Fibroblast of the aortic adventitia (primary cell): ENCODE measurements around the gene NUP205. TPM values are rescaled to one million over a fixed set of nuclear protein-coding genes. Genes with fewer than 3 reads are reported as not detected.

Source experiments
- DNase-seq: peaks from one replicate; pipeline ENCODE4 v3.0.0-alpha.2; 2010; ENCODE audit warnings: low read depth
- H3K4me3 ChIP-seq: 2 replicates; pipeline ENCODE4 v1.5.1; 2011; ENCODE audit warnings: low read depth, mild to moderate bottlenecking, control low read depth, low read length, moderate library complexity
- total RNA-seq: library from RNA; depleted of rRNA; stranded (reverse); fragments of >200 nt; gene quantifications from 2 replicates; pipeline ENCODE4 v1.2.3, GENCODE V29; 2012; ENCODE audit warnings: low replicate concordance
- TF ChIP-seq, protein P1 (sequence below): IDR thresholded peaks from 2 replicates; pipeline ENCODE4 v1.5.1; 2011; ENCODE audit warnings: mild to moderate bottlenecking, low read length, control low read depth, inconsistent platforms; ENCODE audit not compliant: insufficient read depth

Gene NUP205
- total RNA-seq, 1 donor, result 78.4 TPM

DNA sequence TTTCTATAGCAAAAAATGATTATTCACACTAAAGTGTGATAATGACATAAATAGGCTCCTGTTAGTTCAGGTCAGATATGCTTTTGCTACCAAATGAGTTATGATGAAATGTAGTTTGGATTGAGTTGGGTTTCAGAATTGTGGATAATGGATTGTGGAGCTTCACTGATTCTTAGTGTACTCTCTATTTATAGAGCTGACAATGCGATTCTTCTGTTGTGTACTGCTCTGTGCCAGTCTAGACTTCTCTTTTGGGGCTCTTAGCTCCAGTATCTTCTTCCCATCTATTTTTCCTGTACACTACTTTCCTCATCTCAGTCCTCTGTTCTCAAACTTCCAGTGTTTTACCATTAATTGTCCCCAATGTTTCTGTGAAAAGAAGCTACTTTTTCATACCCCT is 112.1 kb downstream of the NUP205 start:
- no peak overlapping the region for H3K4me3 ChIP-seq
- TF ChIP-seq, protein P1, sequence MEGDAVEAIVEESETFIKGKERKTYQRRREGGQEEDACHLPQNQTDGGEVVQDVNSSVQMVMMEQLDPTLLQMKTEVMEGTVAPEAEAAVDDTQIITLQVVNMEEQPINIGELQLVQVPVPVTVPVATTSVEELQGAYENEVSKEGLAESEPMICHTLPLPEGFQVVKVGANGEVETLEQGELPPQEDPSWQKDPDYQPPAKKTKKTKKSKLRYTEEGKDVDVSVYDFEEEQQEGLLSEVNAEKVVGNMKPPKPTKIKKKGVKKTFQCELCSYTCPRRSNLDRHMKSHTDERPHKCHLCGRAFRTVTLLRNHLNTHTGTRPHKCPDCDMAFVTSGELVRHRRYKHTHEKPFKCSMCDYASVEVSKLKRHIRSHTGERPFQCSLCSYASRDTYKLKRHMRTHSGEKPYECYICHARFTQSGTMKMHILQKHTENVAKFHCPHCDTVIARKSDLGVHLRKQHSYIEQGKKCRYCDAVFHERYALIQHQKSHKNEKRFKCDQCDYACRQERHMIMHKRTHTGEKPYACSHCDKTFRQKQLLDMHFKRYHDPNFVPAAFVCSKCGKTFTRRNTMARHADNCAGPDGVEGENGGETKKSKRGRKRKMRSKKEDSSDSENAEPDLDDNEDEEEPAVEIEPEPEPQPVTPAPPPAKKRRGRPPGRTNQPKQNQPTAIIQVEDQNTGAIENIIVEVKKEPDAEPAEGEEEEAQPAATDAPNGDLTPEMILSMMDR, result no peak
- no peak for DNase-seq

DNA sequence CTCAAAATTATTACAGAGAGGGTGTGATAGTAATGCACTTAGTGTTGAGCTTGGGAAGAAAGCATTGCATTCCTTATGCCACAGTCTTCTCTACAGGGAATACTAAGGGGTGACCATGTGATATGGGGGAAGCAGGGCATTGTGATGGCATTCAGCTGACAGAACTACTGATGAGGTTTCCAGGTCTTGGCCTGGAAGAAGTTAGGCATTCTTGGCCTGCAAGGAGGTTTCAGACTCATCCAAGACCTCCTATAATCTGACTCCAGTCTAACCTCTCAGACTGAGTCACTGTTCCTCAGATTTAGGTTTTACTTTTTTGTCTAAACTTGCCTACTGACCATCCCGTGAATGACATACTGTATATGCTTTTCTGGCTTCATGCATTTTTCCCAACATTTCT is 112.5 kb downstream of the NUP205 start:
- DNase-seq, result peak; percentile 84
- no peak overlapping the region for H3K4me3 ChIP-seq
- TF ChIP-seq, protein P1, result no peak

DNA sequence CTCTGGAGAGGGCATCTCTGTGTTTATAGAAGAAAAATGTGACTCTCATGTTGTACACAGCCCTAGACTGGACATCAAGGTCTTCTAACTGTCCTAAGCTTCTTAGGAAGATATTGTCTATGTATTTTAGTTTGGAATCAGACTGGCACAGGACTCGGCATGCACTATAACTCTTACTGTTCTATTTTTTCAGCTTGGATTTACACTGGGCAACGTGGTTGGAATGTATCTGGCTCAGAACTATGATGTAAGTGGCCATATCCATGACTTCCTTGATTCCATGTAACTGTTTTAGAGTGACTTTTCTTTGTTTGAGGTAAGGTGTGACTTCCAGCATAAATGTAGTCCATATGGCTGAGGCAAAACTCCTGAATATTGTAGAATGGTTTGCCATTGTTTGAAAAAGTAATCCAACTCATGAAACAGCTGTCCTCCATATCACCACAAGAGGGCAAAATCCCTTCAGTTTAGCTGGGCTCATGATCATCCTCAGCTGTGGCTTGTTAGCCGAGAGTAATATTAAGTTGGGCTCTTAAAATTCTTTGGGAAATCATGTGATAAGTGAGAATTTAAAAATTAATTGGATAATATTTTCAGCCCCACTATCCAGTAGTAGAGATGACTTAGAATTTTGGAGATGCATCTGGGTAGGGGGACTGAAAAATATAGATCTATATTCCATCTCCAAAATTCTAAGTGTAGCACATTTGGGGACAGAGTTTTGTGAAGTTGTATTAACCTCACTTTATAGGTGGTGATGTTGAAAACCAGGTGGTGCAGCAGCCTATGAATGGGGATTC is 115.0 kb downstream of the NUP205 start:
- DNase-seq, result peak; percentile 85
- no peak overlapping the region for H3K4me3 ChIP-seq
- TF ChIP-seq, protein P1, result peak; percentile 91

DNA sequence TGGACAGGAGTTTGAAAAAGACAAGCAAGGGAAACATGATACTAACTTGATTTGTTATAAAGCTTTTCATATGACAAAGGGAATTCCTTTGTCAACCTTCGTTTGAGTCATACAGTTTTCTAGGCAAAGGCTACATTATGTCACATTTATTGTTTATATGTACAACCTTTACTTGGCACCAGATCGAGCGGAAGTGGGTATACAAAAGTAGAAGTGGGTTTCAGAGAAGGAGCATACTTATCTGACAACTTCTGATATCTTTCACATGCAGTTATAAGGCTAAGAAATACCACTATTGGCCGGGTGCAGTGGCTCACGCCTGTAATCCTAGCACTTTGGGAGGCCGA is 115.6 kb downstream of the NUP205 start:
- DNase-seq, result peak; percentile 56
- TF ChIP-seq, protein P1, result no peak
- H3K4me3 ChIP-seq, result no peak overlapping the region

DNA sequence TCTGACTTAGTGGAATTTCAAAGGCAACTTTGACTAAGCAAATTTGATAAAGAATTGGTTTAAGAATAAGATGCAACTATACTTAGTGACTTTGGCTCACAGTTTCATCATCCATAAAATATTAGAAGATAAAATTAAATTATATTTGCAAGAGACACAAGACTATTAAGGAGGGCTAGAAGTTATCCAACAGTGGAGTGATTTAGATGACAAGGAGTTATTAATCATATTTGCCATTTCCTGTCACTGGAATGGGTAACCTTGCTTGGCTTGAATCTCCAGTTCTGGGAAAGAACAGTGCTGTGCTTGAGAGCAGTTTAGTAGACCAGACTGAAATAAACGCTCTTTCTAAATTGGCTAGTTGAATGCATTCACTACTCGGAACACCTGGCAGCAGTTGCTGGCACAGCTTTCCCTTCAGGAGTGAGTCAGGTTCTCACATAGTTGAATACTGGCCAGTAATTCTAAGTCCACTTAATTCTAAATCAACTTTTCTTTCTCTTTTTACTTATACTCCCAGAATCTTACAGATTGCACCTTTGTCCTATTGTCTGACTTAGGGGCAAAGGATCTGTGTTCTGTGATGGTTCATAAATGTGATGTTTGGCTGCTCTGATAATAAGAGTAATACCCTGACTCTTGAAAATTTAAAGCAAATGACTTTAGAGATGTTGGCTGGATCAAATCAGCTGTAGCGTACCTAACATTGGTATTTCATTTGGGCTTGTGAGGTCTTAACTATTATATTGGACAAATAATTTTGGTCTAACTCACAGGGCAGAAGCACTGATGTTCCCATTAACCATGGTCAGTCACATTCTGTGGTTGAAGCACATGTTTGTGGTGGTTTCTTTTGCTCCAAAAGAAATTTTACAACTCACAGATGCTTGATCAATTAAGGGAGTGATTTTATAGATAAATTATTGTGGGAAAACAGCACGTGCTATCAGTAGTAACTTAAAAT is 121.2 kb downstream of the NUP205 start:
- H3K4me3 ChIP-seq, result no peak overlapping the region
- TF ChIP-seq, protein P1, result no peak
- peak; percentile 90 for DNase-seq

DNA sequence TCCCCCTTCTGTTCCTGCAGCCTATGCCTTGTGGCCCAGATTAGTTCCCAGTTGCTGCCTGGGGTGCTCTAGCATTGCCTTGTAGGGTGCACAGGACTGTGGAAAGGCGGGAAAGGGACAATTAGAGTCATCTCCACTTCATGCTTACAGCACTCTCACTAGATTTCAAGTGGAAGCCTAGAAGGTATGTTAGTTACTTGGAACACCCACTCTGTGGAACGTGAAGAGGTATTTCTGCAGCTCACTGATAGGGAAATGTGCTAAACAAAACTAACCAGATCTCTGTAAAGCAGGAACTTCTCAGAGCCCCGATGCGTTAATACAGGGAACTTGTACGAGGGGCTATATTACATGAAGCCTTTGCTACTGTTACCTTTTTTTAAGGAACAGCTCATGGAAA is 124.0 kb downstream of the NUP205 start:
- H3K4me3 ChIP-seq, result no peak overlapping the region
- TF ChIP-seq, protein P1, result no peak
- no peak for DNase-seq
